Colonic mucosa (tissue), 4 donors: ENCODE measurements around the gene PLXNA2. TPM values are rescaled to one million over a fixed set of nuclear protein-coding genes. Genes with fewer than 3 reads are reported as not detected.

Source experiments
- DNase-seq: peaks from one replicate; pipeline ENCODE4 v3.0.0-alpha.2; 2020
- H3K27ac ChIP-seq: fragments of 200-600 bp; one replicate; pipeline ENCODE4 v1.8.0; 2021
- H3K27me3 ChIP-seq: fragments of 200-600 bp; one replicate; pipeline ENCODE4 v1.8.0; 2021
- H3K36me3 ChIP-seq: fragments of 200-600 bp; one replicate; pipeline ENCODE4 v1.8.0; 2021
- H3K4me1 ChIP-seq: fragments of 200-600 bp; one replicate; pipeline ENCODE4 v1.8.0; 2021; ENCODE audit warnings: mild to moderate bottlenecking
- H3K4me3 ChIP-seq: fragments of 200-600 bp; one replicate; pipeline ENCODE4 v1.8.0; 2021
- H3K9ac ChIP-seq, 2 donors: one replicate each; pipeline ENCODE4 v1.7.0; 2013; ENCODE audit warnings: control low read depth in 2 of 2, low read depth in 2 of 2, low read length in 2 of 2
- H3K9me3 ChIP-seq: fragments of 200-600 bp; one replicate; pipeline ENCODE4 v1.8.0; 2021
- intact Hi-C: fragments of 100-400 bp; cut with DNase I; formaldehyde crosslinking; loops from one replicate; pipeline ENCODE4 v1.14.1; 2022
- total RNA-seq, 2 donors: library from RNA; stranded (reverse); fragmentation: NEBNext Ultra II Directional in 1 of 2; extraction: Animal tissue kit (Norgen Biotek cat#: 25700) in 1 of 2; gene quantifications; one replicate each; pipeline ENCODE4 v1.2.1, GENCODE V29; 2021
- TF ChIP-seq, protein P1 (sequence below): fragments of 200-600 bp; IDR thresholded peaks from one replicate; pipeline ENCODE4 v1.8.0; 2022; ENCODE audit warnings: antibody characterized with exemption, mild to moderate bottlenecking
- donor health status: healthy.
- donor health status: DM: no; HTN: no; CAD: no.
- donor health status: DM: no; HTN: no; CAD: no.

The PLXNA2 gene
- total RNA-seq, 2 donors from 2014 or later = 46.1 to 81.6 TPM

DNA sequence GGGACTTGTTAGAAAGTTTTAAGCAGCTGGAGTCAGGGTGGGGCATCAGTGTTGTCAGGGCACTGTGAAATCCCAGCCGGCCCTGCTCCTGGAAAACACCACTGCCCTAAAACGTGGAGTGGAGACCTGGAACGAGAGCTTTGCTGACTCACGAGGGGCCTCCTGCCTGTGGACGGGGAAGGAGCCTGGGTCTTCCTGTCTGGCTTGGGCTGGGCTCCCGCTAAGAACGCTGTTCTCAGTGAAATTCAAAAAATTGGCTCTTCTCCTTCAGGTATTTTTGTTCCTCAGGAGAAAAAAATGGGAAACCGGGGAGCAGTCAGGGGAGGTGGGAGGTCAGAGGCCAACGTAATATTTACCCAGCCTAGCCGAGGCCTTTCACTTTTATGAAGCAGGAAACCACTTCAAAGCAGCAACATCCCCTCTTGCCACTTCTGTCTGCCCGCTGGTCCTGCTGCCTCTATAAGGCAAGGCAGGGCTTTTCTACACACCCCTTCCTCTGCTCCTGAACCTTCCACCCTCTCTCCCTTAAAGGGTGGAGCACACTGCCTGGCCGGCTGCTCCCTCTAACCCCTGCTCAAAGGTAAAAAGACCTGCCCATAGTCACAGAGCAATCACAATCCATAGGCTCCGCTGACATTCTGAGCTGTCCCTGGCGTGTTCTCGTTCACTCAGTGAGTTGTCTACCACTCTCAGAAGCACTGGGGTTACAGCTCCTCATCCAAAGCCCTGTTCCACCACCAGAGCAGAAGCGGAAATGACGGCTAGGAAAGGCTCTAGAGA lies 8.0 kb downstream of the PLXNA2 start:
- Histone ChIP-seq H3K4me3 (no peak overlapping the region), H3K27ac (peak overlapping the region; percentile 78), H3K36me3 (no peaks in the 10 kb centered on the region), H3K9me3 (no peaks in the 10 kb centered on the region), H3K9ac (peak overlapping the region in 1 of 2 donors; percentile 64), H3K27me3 (no peaks in the 10 kb centered on the region), H3K4me1 (peaks cover 48% of the 10 kb centered on the region)
- TF ChIP-seq, protein P1, sequence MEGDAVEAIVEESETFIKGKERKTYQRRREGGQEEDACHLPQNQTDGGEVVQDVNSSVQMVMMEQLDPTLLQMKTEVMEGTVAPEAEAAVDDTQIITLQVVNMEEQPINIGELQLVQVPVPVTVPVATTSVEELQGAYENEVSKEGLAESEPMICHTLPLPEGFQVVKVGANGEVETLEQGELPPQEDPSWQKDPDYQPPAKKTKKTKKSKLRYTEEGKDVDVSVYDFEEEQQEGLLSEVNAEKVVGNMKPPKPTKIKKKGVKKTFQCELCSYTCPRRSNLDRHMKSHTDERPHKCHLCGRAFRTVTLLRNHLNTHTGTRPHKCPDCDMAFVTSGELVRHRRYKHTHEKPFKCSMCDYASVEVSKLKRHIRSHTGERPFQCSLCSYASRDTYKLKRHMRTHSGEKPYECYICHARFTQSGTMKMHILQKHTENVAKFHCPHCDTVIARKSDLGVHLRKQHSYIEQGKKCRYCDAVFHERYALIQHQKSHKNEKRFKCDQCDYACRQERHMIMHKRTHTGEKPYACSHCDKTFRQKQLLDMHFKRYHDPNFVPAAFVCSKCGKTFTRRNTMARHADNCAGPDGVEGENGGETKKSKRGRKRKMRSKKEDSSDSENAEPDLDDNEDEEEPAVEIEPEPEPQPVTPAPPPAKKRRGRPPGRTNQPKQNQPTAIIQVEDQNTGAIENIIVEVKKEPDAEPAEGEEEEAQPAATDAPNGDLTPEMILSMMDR = no peak
- DNase-seq = peak; percentile 79
- intact Hi-C loops = loop anchor here (5.0 to 10.0 kb wide), 2 partner anchors 34 to 51 kb away; no protein-coding TSS in a partner anchor

DNA sequence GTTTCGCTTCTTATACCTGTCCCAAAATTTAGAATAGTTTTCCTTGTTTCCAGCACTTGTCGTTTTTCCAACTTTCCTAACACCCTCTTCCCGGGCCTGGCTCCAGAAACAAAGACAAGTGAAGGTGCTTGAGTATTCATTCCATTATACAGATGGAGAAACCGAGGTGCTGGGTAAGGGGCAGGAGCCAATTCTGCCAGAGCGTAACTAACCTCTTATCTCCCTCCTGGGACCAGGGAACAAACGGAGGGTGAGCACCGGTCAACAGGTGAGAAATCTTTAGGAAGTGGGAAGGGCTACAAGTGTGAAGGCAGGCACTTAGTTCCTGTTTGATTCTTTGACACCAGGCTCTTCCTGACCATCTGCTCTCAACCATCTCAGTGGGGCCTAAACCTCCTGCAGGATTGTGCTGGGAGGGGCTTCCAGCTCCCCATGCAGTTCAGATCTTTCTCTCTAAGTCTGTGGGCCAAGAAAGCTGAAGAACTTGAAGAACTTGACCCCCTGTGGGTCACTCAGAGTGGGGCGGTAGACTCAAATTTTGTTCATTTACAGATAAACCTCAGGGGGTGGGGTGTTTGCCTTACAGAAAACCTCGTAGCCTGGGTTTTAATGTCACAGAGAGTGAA lies 8.7 kb downstream of the PLXNA2 start:
- peak overlapping the region; percentile 78 for H3K27ac ChIP-seq
- H3K4me3 ChIP-seq = no peak overlapping the region
- peaks cover 47% of the 10 kb centered on the region for H3K4me1 ChIP-seq
- TF ChIP-seq, protein P1 = no peak
- no peaks in the 10 kb centered on the region for H3K9me3 ChIP-seq
- no peaks in the 10 kb centered on the region for H3K36me3 ChIP-seq
- intact Hi-C loops = loop anchor here (5.0 to 10.0 kb wide), 2 partner anchors 33 to 51 kb away; no protein-coding TSS in a partner anchor
- no peaks in the 10 kb centered on the region for H3K27me3 ChIP-seq
- DNase-seq = no peak
- H3K9ac ChIP-seq = peak overlapping the region in 1 of 2 donors; percentile 64

DNA sequence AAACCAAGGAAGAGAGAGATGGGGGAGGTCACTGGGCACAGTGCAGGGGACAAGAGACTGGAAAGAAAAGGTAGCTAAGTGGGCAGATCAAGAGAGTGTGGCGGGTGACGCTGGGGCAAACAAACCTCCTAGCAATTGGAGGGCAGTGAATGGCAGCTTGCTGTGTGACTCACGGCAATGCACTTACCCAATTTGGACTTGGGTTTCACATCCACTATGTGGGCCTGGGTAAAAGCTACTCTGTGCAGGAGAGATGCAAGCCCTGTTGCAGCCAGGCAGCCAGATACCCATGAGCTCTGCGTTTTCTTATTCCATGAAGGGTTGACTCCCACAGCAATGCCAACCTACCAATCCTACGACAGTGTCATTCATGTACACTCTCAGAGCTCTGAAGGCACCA lies 9.5 kb downstream of the PLXNA2 start:
- intact Hi-C loops = loop anchor here (5.0 to 10.0 kb wide), 2 partner anchors 32 to 50 kb away; no protein-coding TSS in a partner anchor
- H3K9ac ChIP-seq = peak overlapping the region in 1 of 2 donors; percentile 2
- TF ChIP-seq, protein P1 = no peak
- H3K4me1 ChIP-seq = peaks cover 47% of the 10 kb centered on the region
- no peaks in the 10 kb centered on the region for H3K9me3 ChIP-seq
- no peak overlapping the region for H3K27ac ChIP-seq
- no peaks in the 10 kb centered on the region for H3K36me3 ChIP-seq
- no peaks in the 10 kb centered on the region for H3K27me3 ChIP-seq
- no peak for DNase-seq
- H3K4me3 ChIP-seq = no peak overlapping the region

DNA sequence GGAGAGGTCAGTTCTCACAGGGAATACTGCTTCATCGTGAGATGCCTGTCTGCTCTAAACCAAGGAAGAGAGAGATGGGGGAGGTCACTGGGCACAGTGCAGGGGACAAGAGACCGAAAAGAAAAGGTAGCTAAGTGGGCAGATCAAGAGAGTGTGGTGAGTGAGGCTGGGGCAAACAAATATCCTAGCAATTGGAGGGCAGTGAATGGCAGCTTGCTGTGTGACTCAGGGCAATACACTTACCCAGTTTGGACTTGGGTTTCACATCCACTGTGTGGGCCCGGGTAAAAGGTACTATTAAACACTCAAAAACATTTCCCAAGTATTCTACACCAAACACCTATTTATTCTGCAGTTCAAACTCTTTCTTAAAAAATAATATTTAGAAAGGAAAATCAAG lies 10.2 kb downstream of the PLXNA2 start:
- Histone ChIP-seq H3K36me3 (no peaks in the 10 kb centered on the region), H3K9me3 (no peaks in the 10 kb centered on the region), H3K4me1 (peaks cover 42% of the 10 kb centered on the region), H3K27ac (no peak overlapping the region), H3K27me3 (no peaks in the 10 kb centered on the region), H3K9ac (peak overlapping the region in 1 of 2 donors; percentile 3), H3K4me3 (no peak overlapping the region)
- TF ChIP-seq, protein P1 = no peak
- DNase-seq = no peak
- intact Hi-C loops = loop anchor here (10.0 kb wide), 1 partner anchor 49 kb away; no protein-coding TSS in a partner anchor

DNA sequence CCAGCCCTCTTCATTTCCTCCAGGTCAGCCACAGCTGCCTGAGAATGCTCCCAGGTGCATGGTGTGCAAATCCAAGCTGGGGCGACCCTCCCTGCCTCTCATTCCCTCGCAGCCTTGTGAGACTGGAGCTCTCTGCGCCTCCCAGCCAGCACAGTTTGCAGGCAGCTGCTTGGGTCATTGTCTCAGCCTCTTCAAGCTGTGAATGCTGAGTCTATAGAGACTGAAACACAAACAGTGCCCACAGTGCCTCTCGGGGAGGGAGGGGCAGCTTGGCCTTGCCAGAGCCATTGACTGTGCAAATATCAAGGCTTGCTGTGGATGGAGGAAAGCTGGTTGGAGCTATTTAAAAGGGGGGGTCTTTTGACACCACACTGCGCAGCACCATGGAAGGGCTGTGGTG lies 10.6 kb downstream of the PLXNA2 start:
- peak; percentile 70 for DNase-seq
- H3K4me3 ChIP-seq = no peak overlapping the region
- H3K9me3 ChIP-seq = no peaks in the 10 kb centered on the region
- H3K27ac ChIP-seq = peak overlapping the region; percentile 23
- peak overlapping the region in 1 of 2 donors; percentile 3 for H3K9ac ChIP-seq
- TF ChIP-seq, protein P1 = no peak
- H3K27me3 ChIP-seq = no peaks in the 10 kb centered on the region
- peaks cover 38% of the 10 kb centered on the region for H3K4me1 ChIP-seq
- intact Hi-C loops = loop anchor here (10.0 kb wide), 1 partner anchor 49 kb away; no protein-coding TSS in a partner anchor
- H3K36me3 ChIP-seq = no peaks in the 10 kb centered on the region
